GM11168 (cell line): Measurements from ENCODE around the gene SLC25A34.

Source experiments
- in situ Hi-C: fragments of 300-500 bp; cut with MboI; formaldehyde crosslinking; loops from one replicate; pipeline ENCODE4 v1.12.0; 2022; ENCODE audit warnings: low sequenced_read_pairs; ENCODE audit not compliant: unreplicated experiment

SLC25A34 gene

DNA sequence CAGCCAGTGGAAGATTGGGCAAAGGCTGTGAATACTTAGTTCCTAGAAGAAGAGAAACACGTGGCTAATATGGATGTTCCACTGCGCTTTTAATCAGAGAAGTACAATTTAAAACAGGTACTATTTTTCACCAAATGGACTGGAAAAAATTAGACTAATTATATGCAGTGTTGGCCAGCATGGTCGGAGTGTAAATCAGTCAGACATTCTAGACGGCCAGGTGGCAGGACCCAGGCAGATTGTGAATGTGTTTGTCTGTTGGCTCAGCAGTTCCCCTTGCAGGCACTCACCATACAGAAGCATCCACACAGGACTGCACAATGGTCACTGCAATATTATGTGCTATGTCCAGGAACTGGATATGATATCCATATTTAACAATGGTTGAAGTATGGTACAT is 23.9 kb upstream of the SLC25A34 start:
- in situ Hi-C loops, result no loop called here

DNA sequence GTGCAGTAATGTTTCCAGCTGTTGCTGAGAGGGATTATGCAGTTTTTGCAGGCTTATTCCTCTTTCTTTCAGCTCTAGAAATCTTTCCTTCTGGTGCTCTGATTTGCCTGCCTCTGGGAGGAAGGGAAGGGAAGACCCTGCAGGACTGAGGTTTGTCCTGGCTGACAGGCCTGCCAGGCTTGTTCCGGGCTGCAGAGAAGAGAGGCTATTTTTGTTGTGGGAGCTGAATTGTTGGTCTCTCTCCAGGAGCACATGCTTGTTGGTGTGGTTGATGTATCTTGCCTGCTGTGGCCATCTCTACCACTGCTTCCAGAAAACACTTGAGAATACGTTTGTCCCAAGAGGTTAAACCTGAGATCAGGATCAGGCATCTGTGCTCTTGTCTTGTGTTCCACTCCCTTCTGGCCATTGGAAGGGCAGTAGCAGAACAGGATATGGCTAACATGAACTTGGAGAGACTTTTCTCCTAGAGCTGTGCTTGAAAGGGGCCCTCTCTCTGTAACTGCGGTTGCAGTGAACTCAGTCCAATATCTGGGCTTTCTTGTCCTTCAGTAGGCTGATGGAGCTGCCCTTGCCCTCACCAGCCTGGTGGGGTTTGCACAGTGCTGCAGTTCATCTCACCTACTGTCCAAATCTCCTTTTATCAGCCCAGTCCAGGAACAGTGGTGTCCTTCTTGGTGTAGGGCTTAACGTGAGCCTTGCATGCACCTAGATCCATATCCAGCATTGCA is 21.5 kb upstream of the SLC25A34 start:
- in situ Hi-C loops, result no loop called here

DNA sequence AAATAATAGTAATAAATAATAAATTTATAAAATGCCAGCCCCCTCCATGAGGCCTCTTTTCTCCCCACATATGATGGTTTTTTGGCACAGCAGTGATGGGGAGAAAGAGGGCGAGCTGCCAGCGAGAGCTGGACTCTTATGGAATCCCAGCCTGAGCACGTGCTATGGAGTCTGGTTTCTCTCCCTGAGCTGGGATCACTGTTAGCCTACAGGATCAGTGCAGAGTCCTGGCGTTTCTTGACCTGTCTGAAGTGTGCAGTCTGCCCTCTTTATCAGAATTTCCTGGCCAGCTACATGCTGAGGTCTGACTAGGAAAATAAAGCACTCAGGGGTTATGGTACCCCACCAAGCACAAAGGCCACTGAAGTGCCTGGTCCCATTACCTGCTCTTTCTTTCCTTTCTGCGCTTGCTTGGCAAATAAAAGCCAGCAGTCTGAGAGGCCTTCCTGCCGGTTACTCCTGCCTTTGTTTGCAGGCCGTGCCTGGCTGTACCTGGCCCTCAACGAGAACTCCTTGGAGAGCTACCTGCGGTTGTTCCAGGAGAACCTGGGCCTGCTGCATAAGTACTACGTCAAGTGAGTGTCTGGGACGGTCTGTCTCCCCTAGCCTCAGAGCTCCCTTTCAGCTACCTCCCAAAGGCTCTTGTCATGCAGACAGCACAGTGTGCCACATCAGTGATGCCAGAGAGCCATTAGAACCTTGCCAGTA is 18.5 kb upstream of the SLC25A34 start:
- in situ Hi-C loops, result no loop called here

DNA sequence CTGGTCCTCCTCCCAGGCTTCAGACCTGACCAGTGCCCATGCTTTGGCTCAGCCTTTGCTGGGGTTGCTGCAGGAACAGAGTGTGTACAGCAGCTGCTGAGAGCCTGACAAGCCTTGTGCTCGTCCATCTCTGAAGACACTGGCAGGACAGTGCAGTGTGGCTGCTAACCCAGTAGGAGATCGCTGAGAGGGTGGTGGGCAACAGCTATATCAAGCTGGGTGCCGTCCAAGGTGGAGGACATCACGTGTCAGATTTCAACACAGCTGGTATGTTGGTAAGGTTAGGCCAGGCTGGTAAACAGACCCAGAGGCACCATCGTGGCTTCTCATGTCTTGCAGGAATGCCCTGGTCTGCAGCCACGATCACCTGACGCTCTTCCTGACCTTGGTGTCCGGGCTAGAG is 17.9 kb upstream of the SLC25A34 start:
- in situ Hi-C loops, result no loop called here

DNA sequence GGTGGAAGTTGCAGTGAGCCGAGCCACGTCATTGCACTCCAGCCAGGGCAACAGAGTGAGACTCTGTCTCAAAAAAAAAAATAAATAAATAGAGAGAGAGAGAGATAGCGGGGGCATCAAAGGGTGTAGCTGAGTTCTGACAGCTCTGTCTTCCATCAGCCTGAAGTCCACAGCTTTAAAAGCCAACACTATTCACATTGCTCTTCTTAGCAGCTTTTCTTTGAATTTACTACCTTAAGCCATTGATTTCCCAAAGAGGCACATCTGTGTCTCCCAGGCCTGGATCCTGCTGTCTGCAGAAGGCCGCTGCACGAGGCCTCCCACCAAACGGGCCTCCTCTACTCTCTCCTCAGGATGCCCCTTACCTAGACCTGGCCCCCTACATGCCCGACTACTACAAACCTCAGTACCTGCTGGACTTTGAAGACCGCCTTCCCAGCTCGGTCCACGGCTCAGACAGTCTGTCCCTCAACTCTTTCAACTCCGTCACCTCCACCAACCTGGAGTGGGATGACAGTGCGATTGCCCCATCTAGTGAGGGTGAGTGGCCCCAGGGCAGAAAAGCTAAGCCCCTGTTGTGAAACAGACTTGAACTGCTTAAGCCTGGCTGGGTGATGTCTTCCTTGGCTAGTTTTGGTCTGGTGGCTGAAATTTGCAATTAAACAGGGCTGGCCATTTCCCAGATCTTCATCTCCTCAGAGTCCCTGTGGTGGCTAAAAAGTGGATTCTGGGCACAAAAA is 16.5 kb upstream of the SLC25A34 start:
- in situ Hi-C loops, result no loop called here

DNA sequence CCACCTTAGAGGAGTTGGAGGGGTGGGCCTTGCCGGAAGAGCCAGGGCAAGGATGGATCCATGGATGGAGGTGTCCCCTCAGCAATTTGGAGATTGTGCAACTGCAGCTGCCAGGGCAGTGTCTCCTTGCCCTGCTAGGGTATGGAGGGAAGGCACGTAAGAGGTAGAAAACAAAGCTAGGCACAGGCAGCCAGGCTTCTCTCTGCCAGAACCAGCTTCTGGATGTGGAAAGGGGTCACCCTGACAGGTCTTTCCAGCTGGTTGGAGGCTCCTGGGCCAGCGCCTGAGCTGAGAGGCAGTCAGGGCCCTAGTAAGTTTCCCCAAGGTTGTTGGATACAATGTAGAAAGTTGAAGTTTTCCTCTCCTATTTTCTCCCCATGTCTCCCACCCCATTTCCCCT is 15.2 kb upstream of the SLC25A34 start:
- in situ Hi-C loops, result no loop called here

DNA sequence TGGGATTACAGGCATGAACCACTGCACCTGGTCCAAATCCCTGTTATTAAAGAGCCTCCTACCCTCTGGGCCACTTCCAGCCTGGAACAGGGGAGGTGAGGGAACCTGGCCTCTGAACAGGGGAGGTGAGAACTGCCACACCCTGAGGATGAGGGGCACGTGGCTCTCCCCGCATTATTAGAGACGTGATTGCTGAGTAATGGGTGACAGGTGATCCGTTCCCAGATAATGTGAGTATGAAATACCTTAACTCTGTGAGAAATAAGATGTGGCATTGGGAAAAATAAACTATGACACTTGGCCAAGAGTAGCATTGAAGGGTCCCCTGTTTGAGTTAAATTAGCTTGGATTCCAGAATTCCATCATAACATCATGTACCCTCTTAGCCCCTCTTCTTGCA is 13.6 kb upstream of the SLC25A34 start:
- in situ Hi-C loops, result no loop called here

DNA sequence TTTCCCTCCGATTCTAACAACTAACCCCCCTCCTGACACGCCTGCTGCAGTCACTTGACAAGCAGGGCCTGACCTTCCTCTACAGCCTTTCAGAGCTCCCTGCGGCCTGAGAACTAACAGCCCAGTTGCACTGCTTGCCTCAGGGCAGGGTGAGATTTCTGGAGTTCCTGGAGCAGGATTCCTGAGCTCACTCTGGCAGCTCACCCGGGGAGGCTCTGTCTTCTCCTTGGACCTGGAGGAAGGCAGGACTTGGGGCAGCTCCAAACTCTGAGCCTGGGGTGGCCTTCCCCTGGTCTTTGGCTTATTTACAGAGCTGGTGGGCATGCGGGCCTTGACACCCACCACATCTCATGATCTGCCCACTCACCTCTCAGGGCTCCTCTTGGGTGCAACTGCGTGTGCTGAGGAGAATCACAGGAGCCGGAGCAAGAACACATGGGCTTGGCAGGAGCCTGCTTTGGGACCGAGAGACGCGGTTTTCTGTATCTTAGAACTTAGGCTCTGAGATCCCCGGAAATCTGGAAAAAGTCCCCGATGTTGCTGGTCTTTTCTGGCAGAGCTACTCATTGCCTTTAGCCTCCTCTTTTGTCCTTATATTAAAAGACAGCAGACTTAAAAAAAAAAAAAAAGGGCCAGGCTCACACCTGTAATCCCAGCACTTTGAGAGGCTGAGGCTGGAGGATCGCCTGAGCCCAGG is 13.1 kb upstream of the SLC25A34 start:
- in situ Hi-C loops, result no loop called here

DNA sequence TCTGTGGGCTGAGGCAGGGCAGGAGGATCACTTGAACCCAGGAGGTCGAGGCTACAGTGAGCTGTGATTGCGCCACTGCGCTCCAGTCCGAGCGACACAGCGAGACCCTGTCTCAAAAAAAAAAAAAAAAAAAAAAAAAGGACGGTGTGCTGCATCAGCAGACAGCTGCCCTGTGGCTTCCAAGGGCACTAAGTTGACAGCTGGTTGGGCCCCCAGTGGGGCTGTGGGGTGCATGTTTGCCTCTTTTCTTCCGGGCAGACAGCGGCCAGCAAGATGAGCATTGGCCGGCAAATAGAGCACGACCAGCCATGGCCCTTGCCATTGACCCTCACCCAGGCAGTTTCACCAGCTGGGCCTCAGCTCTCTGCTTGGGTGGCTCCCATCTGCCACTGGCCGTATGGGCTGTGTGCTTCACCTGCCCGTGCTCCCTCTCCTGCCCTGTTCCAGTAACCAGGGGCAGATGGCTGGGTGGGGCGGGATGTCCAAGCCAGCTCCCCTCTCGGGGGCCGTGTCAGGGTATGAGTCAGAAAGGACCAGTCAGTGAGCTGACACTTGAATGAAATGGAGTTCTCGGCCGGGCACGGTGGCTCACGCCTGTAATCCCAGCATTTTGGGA is 12.3 kb upstream of the SLC25A34 start:
- in situ Hi-C loops, result no loop called here

DNA sequence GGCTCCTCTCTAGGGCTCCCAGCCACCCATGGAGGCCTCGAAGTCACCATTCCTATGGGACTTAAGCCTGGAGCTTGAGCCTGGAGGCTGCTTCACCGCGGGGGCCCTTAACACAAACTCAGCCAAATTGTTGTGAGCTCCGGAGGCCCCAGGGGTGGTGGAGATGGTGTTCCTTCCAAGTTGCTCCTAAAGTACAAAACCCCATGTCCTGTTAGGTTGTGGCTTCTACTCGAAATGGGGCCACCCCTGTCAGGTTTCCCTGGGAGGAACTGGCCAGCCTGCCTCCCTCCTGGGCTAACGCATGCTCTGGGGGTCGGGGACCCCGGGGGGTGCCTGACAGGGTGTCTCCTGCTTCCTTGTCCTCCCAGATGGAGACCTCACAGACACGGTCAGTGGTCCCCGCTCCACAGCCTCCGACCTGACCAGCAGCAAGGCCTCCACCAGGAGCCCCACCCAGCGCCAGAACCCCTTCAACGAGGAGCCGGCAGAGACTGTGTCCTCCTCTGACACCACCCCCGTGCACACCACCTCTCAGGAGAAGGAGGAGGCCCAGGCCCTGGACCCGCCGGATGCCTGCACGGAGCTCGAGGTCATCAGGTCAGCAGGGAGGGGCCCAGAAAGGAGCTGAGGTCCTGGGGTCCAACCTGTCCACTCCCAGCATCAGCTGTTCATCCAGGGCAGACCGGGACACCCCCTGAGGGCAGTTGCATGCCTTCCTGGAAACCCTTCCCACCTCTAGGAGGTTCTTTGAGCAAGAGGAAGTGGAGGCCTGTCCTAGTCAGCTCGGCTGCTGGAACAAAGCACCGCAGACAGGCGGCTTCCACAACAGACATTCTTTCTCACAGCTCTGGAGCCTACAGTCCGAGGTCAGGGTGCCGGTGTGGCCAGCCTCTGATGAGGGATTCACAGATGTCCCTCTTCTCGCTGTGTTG is 10.8 kb upstream of the SLC25A34 start:
- in situ Hi-C loops, result no loop called here

DNA sequence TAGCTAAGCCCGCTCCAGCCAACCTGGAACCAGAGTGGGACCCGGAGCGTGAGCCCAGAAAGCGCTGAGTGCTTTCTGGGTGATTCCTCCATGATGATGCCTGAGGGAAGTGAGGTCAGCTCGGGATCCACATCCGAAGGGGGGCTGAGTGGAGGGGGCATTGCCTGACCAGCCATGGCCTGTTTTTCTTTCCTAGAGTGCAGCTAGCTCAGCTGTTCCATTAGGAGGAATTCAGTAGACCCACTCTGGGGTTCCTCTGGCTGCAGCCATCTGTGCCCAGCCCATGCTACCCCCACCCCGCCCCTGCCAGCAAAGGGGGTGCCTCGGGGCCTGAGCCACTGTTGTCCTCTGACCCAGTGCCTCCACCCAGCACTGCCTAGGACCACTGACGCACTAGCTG is 9.6 kb upstream of the SLC25A34 start:
- in situ Hi-C loops, result no loop called here

DNA sequence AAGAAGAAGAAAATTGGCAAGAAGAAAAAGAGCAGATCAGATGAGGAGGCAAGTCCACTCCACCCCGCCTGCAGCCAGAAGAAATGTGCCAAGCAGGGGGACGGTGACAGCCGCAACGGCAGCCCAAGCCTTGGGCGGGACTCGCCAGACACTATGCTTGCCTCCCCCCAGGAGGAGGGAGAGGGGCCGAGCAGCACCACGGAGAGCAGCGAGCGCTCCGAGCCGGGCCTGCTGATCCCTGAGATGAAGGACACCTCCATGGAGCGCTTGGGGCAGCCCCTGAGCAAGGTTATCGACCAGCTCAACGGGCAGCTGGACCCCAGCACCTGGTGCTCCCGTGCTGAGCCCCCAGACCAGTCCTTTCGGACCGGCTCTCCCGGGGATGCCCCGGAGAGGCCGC is 9.0 kb upstream of the SLC25A34 start:
- in situ Hi-C loops, result no loop called here

DNA sequence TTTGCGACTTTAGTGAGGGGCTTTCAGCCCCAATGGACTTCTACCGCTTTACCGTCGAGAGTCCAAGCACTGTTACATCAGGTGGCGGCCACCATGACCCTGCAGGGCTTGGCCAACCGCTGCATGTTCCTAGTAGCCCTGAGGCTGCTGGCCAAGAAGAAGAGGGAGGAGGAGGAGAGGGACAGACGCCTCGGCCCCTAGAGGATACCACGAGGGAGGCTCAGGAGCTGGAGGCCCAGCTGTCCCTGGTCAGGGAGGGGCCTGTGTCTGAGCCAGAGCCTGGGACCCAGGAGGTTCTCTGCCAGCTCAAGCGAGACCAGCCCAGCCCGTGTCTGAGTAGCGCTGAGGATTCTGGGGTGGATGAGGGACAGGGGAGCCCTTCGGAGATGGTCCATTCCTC is 8.6 kb upstream of the SLC25A34 start:
- in situ Hi-C loops, result no loop called here

DNA sequence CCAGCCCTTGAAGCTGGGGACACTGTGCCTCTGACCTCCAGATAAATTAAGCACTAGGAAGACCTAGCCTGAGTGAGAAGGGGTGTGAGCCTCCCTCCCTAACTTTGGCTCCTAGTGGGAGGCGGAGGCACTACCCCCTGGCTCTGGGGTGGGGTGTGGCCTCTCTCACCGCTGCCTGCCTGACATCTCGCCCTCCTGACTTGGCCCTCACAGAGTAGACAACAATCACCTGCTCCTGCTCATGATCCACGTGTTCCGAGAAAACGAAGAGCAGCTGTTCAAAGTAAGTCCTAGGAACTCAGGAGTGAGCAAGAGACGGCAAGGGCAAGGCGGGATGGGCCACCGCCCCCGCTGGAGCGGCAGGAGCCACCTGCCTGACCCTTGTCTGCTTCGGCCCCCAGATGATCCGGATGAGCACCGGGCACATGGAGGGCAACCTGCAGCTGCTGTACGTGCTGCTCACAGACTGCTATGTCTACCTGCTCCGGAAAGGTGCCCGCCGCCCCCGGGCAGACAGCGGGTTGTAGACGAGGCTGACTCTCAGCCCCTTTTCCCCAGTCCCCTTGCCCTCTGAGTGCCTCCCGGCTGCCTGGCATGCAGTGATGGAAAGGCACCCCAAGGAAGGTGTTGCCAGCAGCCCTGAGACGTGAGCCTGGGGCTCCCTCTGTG is 8.1 kb upstream of the SLC25A34 start:
- in situ Hi-C loops, result no loop called here

DNA sequence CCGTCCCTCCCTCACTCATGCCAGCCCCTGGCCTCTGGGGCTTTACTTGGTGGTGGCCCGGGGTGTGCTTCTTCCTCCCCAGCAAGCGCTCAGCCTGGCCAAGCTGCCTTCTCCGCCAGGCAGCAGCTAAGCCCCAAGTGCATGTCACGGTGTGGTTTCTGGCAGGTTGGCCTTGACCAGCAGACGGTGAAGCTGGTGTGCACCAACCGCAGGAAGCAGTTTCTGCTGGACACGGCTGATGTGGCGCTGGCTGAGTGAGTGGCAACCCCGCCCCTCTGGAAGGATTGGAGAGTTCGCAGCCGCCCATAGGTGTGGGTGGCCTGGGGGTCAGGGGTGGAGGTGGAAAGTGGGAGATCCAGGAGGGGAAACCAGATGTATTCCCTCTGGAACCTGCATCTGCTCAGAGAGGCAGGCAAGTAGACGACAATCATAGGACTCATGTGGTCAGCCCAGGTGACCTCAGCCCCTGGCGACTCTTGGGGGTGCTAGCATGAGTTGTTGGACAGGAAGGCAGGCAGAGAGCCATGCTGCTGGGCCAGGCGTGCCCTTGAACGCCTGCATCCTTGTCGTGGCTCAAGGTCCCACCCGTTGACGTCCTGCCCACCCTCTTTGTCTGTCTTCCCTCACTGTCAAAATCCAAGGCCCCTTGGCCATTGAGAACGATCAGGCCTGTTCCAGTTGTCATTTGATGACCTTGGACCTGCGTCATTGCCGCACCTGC is 7.0 kb upstream of the SLC25A34 start:
- in situ Hi-C loops, result no loop called here

DNA sequence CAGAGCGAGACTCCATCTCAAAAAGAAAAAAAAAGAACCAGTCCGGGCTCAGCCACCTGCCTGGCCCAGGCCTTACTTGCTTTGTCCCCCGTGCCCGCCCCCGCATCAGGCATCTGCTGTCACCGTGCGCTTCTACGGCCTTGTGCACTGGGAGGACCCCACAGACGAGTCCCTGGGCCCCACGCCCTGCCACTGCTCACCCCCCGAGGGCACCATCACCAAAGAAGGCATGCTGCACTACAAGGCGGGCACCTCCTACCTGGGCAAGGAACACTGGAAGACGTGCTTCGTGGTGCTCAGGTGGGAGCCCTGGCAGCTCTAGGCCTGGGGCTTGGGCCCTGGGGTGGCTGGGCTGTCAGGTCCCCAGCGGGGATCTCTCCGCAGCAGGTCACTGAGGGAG is 5.6 kb upstream of the SLC25A34 start:
- in situ Hi-C loops, result no loop called here

DNA sequence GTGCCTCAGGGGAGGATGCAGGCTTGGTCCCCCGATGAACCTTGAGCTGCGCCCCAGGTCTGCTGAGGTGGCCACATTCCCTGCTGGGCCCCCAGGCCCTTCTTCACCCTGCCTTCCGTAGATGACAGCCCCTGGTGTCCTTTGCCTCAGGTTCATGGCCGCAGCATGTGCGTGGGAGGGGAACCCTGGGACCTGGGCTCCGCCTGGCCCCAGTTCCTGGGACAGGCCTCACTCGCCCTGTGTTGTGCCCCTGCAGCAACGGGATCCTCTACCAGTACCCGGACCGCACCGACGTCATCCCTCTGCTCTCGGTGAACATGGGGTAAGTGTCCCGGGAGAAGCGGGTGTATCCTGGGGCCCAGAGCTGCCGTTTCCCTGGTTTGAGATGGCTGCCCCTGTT is 5.1 kb upstream of the SLC25A34 start:
- in situ Hi-C loops, result no loop called here
